Activated CD8-positive, alpha-beta memory T cell treated with anti-CD3 and anti-CD28 coated beads, Interleukin-2, amount 50 U/mL, for 24 hours (primary cell): ENCODE data around the gene CMIP.

Experiments
- DNase-seq: peaks from one replicate; pipeline ENCODE4 v3.0.0-alpha.2; 2020; ENCODE audit errors: extremely low read depth

Gene CMIP

DNA sequence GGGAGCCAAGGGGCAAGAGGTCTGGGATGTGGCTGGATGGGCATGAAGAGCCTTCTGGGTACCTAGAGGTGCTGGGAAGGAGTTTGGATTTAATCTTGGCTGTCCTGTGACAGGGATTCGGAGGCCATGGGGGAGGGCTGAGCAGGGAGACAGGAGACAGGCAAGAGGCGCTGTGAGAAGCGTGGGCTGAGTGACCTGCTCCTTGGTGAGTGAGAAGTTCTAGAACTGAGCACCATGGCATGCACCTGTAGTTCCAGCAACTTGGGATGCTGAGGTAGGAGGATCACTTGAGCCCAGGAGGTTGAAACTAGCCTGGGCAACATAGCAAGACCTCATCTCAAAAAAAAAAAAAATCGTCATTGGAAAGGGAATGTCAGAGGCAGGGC, 256.2 kb downstream of the CMIP start:
- DNase-seq: no peak

DNA sequence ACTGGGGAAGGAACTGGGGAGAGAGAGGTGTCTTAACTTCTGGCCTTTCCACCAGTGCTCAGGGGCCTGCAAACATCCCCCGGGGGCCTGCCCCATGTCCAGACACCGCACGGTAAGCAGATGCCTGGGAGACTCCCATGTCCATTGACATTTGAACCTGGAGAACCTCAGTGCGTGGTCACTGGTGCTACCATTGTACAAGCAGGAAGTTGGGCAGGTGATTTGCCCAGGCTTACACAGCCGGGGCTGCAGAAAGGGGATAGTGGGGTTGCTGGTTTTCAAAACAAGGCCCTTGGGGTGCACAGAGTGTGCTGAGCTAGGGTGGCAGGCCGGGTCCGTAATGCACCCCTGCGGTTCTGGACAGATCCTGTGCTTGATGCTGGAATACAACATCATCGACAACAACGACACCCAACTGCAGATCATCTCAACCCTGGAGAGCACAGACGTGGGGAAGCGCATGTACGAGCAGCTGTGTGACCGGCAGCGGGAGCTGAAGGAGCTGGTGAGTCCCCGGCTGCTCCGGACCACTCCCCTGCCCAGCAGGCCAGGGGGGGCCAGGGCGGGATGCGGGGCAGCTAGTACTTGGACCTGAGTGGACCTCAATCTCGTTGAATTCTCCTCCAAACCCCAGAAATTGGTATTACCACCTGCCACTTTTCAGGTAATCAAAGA, 256.8 kb downstream of the CMIP start:
- no peak for DNase-seq

GRCh38 chr16:81702506-81702905, 257.9 kb downstream of the CMIP start:
- no peak for DNase-seq

- DNase-seq: no peak
Observed at GRCh38 chr16:81703177-81704155, 258.9 kb downstream of the CMIP start.

DNA sequence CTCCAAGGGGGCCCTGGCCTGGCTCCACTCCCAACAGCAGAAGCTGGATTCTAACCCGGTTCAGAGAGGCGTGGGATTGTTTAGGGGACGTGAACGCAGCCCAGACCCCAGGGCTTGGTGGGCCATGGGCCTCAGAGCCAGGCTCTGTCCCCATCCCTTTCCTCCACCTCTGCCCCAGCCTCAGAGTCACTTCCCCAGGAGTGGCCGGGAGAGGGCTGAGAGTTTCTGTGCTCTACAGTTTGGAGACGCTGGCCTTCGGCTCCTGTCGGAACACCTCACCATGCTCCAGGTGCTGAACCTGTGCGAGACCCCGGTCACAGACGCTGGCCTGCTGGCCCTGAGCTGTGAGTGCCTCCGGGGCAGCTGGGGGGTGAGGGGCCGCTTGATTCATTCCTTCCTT, 260.7 kb downstream of the CMIP start:
- DNase-seq: no peak

DNA sequence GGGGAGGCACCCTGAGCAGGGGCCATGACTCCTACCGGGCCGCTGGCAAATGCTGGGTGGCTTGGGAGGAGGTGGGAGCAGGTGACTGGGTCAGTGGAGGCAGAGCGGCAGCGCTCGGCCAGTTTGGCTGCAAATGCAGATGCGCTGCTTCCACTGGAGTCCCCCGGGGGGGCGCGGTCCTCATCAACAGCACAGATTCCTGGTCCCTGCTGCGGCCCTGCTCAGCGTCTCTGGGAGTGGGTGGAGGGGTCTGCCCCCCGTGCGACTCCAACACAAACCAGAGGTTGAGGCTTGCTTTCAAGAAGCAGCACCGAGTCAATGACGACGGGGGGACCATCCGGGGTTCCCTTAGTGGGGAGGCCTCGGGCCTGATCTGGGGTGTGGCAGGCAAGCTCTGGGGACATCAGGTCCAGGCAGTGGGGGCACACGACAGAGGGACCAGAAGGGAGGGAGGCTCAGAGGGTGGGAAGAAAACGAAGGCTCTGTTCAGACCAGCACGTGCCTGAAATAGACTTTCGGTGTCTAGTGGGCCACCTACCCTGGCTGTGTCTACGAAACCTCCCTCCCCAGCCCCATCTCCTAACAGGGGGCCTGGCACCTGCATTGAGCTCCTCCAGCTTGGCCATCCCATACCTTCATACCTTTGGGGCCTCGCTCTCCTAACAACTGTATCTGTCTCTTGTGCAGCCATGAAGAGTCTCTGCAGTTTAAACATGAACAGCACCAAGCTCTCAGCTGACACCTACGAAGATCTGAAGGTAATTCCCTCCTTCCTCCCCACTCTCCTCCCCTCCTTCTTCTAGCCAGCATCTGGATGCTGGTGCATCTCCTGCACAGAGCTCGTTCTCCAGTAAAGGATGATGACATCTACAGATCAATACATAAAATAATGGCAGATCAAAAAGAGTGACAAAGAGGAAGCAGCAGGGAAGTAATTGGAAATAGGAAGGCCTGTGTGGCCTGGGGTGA, 262.0 kb downstream of the CMIP start:
- no peak for DNase-seq

- DNase-seq: no peak
Observed at GRCh38 chr16:81707411-81708265, 263.0 kb downstream of the CMIP start.

GRCh38 chr16:81708266-81709015, 263.8 kb downstream of the CMIP start:
- no peak for DNase-seq

DNA sequence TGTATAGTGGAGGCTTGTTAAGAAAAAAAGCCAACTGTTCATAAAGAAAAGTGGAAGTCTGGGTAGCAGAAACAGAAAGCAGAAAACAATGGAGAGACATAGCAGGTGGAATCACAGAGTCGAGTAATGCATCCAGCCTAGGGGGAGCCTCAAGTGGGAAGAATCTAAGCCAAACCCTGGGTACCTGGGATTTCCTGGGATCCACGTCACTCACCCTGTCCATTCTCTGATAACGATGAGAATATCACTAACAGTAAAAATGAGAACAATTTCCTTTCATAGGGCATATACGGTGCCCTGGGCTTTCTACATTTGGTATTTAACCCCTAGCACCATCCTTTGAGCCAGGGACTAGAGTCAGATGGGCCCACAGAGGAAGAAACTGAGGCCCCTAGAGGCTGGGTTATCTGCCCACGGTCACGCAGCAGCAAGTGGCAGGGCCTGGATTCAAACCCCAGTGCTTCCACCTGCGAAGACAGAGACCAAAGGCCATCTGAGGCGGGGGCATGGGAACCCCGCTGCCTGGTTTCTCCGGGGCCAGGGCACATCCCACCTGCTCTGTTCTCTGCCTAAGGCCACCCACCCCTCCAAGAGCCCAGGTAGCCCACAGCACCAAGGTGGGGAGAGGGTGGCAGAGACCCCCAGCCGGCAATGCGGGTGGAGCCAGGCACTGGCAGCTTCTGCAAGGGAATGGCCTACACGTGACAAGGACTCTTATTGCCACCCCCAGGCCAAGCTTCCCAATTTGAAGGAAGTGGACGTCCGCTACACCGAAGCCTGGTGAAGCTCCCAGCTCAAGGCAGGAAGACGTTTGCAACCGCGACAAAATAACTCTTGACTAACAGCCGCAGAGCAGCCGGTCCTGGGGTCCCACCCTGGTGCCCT, 264.6 kb downstream of the CMIP start:
- no peak for DNase-seq

DNA sequence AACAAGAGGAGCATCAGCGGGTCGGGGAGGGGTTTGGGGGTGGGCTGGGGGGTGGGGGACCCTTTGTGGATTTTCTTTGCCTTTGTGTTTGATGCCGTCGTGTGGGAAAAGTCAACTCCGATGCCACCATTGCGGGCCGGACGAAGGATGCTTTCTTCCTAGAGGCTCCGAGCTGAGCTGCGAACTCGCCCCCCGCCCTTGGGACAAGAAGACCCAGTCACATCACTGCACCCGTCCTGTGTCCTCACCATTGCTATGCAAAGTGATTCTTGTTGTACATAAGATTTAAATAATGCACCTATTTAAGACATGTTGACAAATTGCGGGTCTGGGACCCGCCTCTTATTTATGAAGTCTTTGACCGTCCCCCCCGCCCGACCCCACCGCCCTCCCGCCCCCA, 265.4 kb downstream of the CMIP start:
- DNase-seq: no peak

GRCh38 chr16:81710596-81710995, 266.0 kb downstream of the CMIP start:
- DNase-seq: no peak

DNA sequence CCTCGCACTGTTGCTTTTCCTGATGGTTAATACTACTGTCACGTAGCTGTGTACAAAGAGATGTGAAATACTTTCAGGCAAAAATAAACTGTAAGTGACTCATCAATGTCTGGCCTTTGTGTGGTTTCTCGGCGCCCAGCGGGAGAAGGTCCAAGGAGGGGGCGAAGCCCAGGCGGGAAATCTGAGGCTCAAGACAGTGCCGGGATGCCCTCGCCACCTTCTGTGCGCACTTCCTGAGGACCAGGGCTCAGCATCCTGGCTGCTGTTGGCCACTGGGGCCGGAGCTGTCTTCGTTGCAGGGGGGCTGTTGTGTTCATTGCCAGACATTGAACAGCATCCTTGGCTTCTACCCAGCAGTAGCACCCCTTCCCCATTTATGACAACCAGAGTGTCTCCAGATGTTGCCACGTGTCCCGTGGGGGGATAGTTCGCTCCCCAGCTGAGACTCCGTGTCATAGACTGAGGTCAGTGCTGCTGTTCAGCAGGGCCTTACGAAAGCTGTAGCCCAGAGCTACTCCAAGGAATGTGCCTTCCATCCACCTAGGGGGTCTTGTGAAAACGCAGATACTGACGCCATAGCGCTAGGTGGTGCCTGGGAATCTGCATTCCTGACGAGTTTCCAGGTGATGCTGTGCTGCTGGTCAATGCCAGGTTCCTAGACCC, 267.2 kb downstream of the CMIP start:
- DNase-seq: no peak

GRCh38 chr16:81712681-81713080, 268.1 kb downstream of the CMIP start:
- no peak for DNase-seq

- no peak for DNase-seq
Observed at GRCh38 chr16:81713295-81713772, 268.7 kb downstream of the CMIP start.

DNA sequence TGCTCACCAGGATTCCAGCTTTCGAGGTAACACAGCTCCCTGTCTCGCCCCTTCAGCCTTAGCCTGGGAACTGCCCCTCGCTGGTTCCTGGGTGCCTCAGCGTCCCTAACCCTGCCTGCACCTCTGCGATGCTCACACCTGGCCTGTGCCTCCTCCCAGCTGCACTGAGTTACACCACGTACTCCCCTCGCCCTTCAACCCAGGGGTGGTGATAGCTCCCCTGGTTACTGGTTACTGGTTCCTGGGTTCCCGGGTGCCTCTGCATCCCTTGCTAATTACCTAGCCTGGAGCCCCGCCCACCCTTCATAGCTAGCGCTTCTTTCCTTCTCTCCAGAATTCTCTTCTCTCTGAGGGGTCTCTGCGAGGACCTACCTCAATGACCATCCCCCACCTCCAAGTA, 269.2 kb downstream of the CMIP start:
- no peak for DNase-seq

DNA sequence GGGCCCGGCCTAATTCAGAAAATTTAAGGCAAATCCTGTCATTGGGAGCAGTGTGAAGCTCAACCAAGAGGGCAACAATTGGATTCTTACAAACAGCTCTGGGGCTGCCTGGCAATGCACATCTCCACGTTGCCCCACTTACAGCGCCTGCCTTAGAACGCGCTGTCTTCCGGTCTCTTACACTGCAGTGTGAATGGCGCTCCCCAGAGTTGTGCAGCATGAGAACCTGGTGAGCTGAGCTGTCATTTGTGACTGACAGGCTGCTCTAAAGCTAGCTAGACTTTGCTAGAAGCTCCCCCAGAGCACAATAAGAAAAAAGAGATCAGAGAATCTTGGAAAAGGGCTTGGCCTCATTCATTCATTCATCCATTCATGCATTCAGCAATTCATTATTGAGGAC, 270.0 kb downstream of the CMIP start:
- DNase-seq: no peak

DNA sequence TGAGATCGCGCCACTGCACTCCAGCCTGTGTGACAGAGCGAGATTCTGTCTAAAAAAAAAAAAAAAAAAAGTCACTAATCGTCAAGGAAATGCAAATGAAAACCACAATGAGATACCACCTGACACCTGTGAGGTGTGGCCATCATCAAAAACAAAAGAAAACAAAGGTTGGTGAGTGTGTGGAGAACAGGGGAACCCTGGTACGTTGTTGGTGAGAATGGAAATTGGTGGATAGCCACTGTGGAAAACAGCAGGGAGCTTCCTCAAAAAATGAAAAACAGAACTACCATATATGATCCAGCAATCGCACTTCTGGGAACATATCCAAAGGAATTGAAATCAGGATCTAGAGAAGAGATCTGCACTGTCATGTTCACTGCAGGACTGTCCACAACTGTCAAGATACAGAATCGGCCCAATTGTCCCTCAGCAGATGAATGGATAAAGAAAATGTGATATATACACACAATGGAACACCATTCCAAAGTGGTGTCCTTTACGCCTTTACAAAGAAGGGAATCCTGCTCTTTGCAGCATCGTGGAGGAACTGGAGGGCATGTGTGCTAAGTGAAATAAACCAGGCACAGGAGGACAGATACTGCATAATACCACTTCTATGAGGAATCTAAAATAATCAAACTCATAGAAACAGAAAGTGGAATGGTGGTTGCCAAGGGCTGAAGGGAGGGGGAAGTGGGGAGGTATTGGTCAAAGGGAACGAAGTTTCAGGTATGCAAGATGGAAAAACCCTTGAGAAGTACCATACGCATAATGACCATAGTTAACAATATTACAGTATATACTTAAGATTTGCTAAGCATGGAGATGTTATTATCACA, 271.0 kb downstream of the CMIP start:
- no peak for DNase-seq
